ENCODE results near the gene MAPKAP1. TPM values are rescaled to one million over a fixed set of nuclear protein-coding genes. Genes with fewer than 3 reads are reported as not detected.

MAPKAP1 gene
- total and polyA plus RNA-seq, 2 of the 13 experiments (the other 11 are each of a cell fraction or from before 2014, with no cell fraction given) = 45.0 to 64.3 TPM

- no peak overlapping the region for H3K27ac ChIP-seq (ENCODE audit: extremely low read length, insufficient read depth, low read length)
- TF ChIP-seq ZFP90 (CRISPR knock-in tag; IDR thresholded peaks at IDR 0.05; ENCODE audit: borderline replicate concordance) (no peak), MNT (IDR thresholded peaks at IDR 0.05) (no peak)
- WGBS (ENCODE audit: low lambda C conversion rate) = 69% methylated on average over 19 of the region's 19 CpGs
- no peak overlapping the region for H3K4me3 ChIP-seq (replicated peaks in 1 of 3; ENCODE audit: insufficient read depth in 1 of 3, low read depth in 2 of 3, low read length in 3 of 3)
- H3K9me3 ChIP-seq (ENCODE audit: low read length) = no peaks in the 10 kb centered on the region
- no peaks in the 10 kb centered on the region for H3K79me2 ChIP-seq (ENCODE audit: insufficient read depth, low read length)
- H3K27me3 ChIP-seq (ENCODE audit: control insufficient read depth in 1 of 2, insufficient read depth in 2 of 2, low read length in 2 of 2) = peaks cover under 1 to 1% of the 10 kb centered on the region in 2 experiments; a peak in 1 of 5 replicates
- POLR2A ChIA-PET = no interaction called here
- CTCF ChIA-PET (ENCODE audit: low intra/inter-chr PET ratio, low total read pairs) = no interaction called here
- H3K4me1 ChIP-seq (ENCODE audit: insufficient read depth, low read length) = peaks cover 69% of the 10 kb centered on the region
- no peaks in the 10 kb centered on the region for H4K20me1 ChIP-seq (ENCODE audit: insufficient read depth, low read length)
- ATAC-seq = no peak
- no TSS peak for BruUV-seq (replicated peaks)
- no peak overlapping the region for H3K4me2 ChIP-seq (ENCODE audit: low read depth, low read length)
- intact Hi-C loops (cut with micrococcal nuclease; ENCODE audit: unreplicated experiment) (loop anchor here (5.0 kb wide), 1 partner anchor 207 kb away; no protein-coding TSS in a partner anchor), in situ Hi-C loops (cut with HindIII; ENCODE audit: extremely low pct_ligation_motif_present, low pct_unique_long_range_greater_than_20kb) (no loop called here)
- no peak for FAIRE-seq
- no peak overlapping the region for H3K9ac ChIP-seq (ENCODE audit: insufficient read depth, low read depth, low read length)
- DNase-seq (ENCODE audit: low spot score) = no peak
- H3K36me3 ChIP-seq (replicated peaks in 1 of 2; ENCODE audit: control insufficient read depth in 1 of 2, insufficient read depth in 2 of 2, low read length in 2 of 2) = no peaks in the 10 kb centered on the region
- H2AFZ ChIP-seq (ENCODE audit: low read length) = no peak overlapping the region
Measured at GRCh38 chr9:125425170-125425897, 281.7 kb downstream of the MAPKAP1 start.

- Histone ChIP-seq H3K27ac (ENCODE audit: extremely low read length, insufficient read depth, low read length) (no peak overlapping the region), H3K4me1 (ENCODE audit: insufficient read depth, low read length) (peaks cover 59% of the 10 kb centered on the region), H2AFZ (ENCODE audit: low read length) (no peak overlapping the region), H3K79me2 (ENCODE audit: insufficient read depth, low read length) (no peaks in the 10 kb centered on the region), H3K9ac (ENCODE audit: insufficient read depth, low read depth, low read length) (no peak overlapping the region), H3K9me3 (ENCODE audit: low read length) (no peaks in the 10 kb centered on the region), H3K4me2 (ENCODE audit: low read depth, low read length) (peak overlapping the region; percentile 50), H3K4me3 (replicated peaks in 1 of 3; ENCODE audit: insufficient read depth in 1 of 3, low read depth in 2 of 3, low read length in 3 of 3) (no peak overlapping the region; a peak in 1 of 6 replicates), H3K36me3 (replicated peaks in 1 of 2; ENCODE audit: control insufficient read depth in 1 of 2, insufficient read depth in 2 of 2, low read length in 2 of 2) (no peaks in the 10 kb centered on the region), H4K20me1 (ENCODE audit: insufficient read depth, low read length) (no peaks in the 10 kb centered on the region), H3K27me3 (ENCODE audit: control insufficient read depth in 1 of 2, insufficient read depth in 2 of 2, low read length in 2 of 2) (peaks cover 1 to 3% of the 10 kb centered on the region in 2 experiments; a peak in 1 of 5 replicates)
- WGBS (ENCODE audit: low lambda C conversion rate) = 28% methylated on average over 5 of the region's 8 CpGs
- ATAC-seq (no peak), DNase-seq (ENCODE audit: low spot score) (no peak), FAIRE-seq (no peak)
- BruUV-seq (replicated peaks) = no TSS peak
- intact Hi-C loops (cut with micrococcal nuclease; ENCODE audit: unreplicated experiment) = no loop called here
- POLR2A ChIA-PET = no interaction called here
- in situ Hi-C loops (cut with HindIII; ENCODE audit: extremely low pct_ligation_motif_present, low pct_unique_long_range_greater_than_20kb) = no loop called here
- CTCF ChIA-PET (ENCODE audit: low intra/inter-chr PET ratio, low total read pairs) = no interaction called here
- TF ChIP-seq ZNF326 (CRISPR knock-in tag; IDR thresholded peaks at IDR 0.05; ENCODE audit: borderline replicate concordance) = no peak
- TF ChIP-seq KDM1A (CRISPR knock-in tag; IDR thresholded peaks at IDR 0.05) = peak; percentile 39; the same call in 1 of the 2 replicates
- 0 out of 2 replicates have a peak, but pooled peaks have one; percentile 29 for TF ChIP-seq HNRNPL (IDR thresholded peaks at IDR 0.05; ENCODE audit: low read depth, low read length)
- no peak for TF ChIP-seq BCL6 (CRISPR knock-in tag; IDR thresholded peaks at IDR 0.05)
- no peak for TF ChIP-seq AHR (CRISPR knock-in tag; IDR thresholded peaks at IDR 0.05)
- TF ChIP-seq RCOR2 (CRISPR knock-in tag; IDR thresholded peaks at IDR 0.05) = no peak
- no peak for TF ChIP-seq ZNF574 (CRISPR knock-in tag; IDR thresholded peaks at IDR 0.05)
- TF ChIP-seq GATAD1 (CRISPR knock-in tag; IDR thresholded peaks at IDR 0.05) = no peak
- TF ChIP-seq ZNF770 (CRISPR knock-in tag; IDR thresholded peaks at IDR 0.05) = no peak
- peak; percentile 99 for TF ChIP-seq ZNF768 (CRISPR knock-in tag; IDR thresholded peaks at IDR 0.05)
Measured at GRCh38 chr9:125423964-125424363, 283.0 kb downstream of the MAPKAP1 start.

All from HepG2 (cell line).